HepG2 (cell line): ENCODE measurements around the gene ARHGAP22. TPM values are rescaled to one million over a fixed set of nuclear protein-coding genes. Genes with fewer than 3 reads are reported as not detected.

Source experiments
- ETV5 ChIP-seq: IDR thresholded peaks from 2 replicates; pipeline ENCODE4 v1.6.1; 2018; ENCODE audit warnings: missing biosample characterization, missing genetic modification reagents, inconsistent platforms, borderline replicate concordance
- KAT2B ChIP-seq: fragments of 150-350 bp; IDR thresholded peaks from 2 replicates; pipeline ENCODE4 v1.6.1; 2014; ENCODE audit warnings: low read depth, low read length, borderline replicate concordance
- PITX1 ChIP-seq: sonication (generic); formaldehyde crosslinking; IDR thresholded peaks from 2 replicates; pipeline ENCODE4 v1.5.1; 2020; ENCODE audit warnings: mild to moderate bottlenecking, missing genetic modification reagents
- POLR2AphosphoS5 ChIP-seq: IDR thresholded peaks from 2 replicates; pipeline ENCODE4 v1.6.1; 2012; ENCODE audit warnings: low read depth, low read length
- RFX1 ChIP-seq: fragments of 450-650 bp; IDR thresholded peaks from 2 replicates; pipeline ENCODE4 v1.6.1; 2017
- SMAD1 ChIP-seq: sonication (generic); formaldehyde crosslinking; IDR thresholded peaks from 2 replicates; pipeline ENCODE4 v1.4.0; 2020; ENCODE audit warnings: missing genetic modification reagents, low read depth, mild to moderate bottlenecking, borderline replicate concordance
- SNAI1 ChIP-seq: sonication (generic); formaldehyde crosslinking; IDR thresholded peaks from 2 replicates; pipeline ENCODE4 v1.5.0; 2020; ENCODE audit warnings: mild to moderate bottlenecking, missing genetic modification reagents, borderline replicate concordance
- SP4 ChIP-seq: sonication (generic); formaldehyde crosslinking; IDR thresholded peaks from 2 replicates; pipeline ENCODE4 v1.8.1; 2023; ENCODE audit warnings: mild to moderate bottlenecking, missing genetic modification reagents
- ZNF101 ChIP-seq: sonication (generic); formaldehyde crosslinking; IDR thresholded peaks from 2 replicates; pipeline ENCODE4 v1.4.0; 2020; ENCODE audit warnings: mild to moderate bottlenecking, low read depth, missing genetic modification reagents, borderline replicate concordance
- ZNF761 ChIP-seq: sonication (generic); formaldehyde crosslinking; conservative IDR thresholded peaks from 2 replicates; pipeline ENCODE4 v1.4.0; 2020; ENCODE audit warnings: mild to moderate bottlenecking, missing genetic modification reagents
- polyA plus RNA-seq, 8 experiments: library from polyadenylated mRNA; depleted of rRNA in 3 of 8; stranded (reverse) in 7 of 8; unstranded in 1 of 8; fragments of >200 nt; fragmentation: Illumina TruSeq in 4 of 8; extraction: Trizol in 4 of 8; gene quantifications; 2 replicates each; pipeline versions ENCODE4 v1.2.1 to v1.2.3, GENCODE V29; 2011 to 2016; ENCODE audit warnings: low read depth in 4 of 8, missing spikeins in 1 of 8, mixed read lengths in 1 of 8; ENCODE audit not compliant: insufficient read depth in 1 of 8
- total RNA-seq, 5 experiments: library from RNA; depleted of rRNA; stranded (reverse); fragments of >200 nt; fragmentation: Illumina TruSeq; extraction: Trizol; gene quantifications; 2 replicates each; pipeline ENCODE4 v1.2.3, GENCODE V29; 2016; ENCODE audit warnings: low read depth in 1 of 5
- TF ChIP-seq, protein P1 (sequence below): sonication (generic); formaldehyde crosslinking; IDR thresholded peaks from 2 replicates; pipeline ENCODE4 v1.4.0; 2020; ENCODE audit warnings: missing genetic modification reagents
- TF ChIP-seq, protein P2 (sequence below): sonication (generic); formaldehyde crosslinking; IDR thresholded peaks from 2 replicates; pipeline ENCODE4 v1.4.0; 2020; ENCODE audit warnings: missing genetic modification reagents
- TF ChIP-seq, protein P3 (sequence below): sonication (generic); formaldehyde crosslinking; IDR thresholded peaks from 2 replicates; pipeline ENCODE4 v1.4.0; 2020; ENCODE audit warnings: missing genetic modification reagents
- TF ChIP-seq, protein P4 (sequence below): sonication (generic); formaldehyde crosslinking; IDR thresholded peaks from 2 replicates; pipeline ENCODE4 v1.8.1; 2023; ENCODE audit warnings: mild to moderate bottlenecking, missing genetic modification reagents
- TF ChIP-seq, protein P5 (sequence below): sonication (generic); formaldehyde crosslinking; IDR thresholded peaks from 2 replicates; pipeline ENCODE4 v1.5.0; 2020; ENCODE audit warnings: mild to moderate bottlenecking, missing genetic modification reagents

ARHGAP22 gene
- total and polyA plus RNA-seq, 2 of the 13 experiments (the other 11 are each of a cell fraction or from before 2014, with no cell fraction given): 0.08 to 0.38 TPM

DNA sequence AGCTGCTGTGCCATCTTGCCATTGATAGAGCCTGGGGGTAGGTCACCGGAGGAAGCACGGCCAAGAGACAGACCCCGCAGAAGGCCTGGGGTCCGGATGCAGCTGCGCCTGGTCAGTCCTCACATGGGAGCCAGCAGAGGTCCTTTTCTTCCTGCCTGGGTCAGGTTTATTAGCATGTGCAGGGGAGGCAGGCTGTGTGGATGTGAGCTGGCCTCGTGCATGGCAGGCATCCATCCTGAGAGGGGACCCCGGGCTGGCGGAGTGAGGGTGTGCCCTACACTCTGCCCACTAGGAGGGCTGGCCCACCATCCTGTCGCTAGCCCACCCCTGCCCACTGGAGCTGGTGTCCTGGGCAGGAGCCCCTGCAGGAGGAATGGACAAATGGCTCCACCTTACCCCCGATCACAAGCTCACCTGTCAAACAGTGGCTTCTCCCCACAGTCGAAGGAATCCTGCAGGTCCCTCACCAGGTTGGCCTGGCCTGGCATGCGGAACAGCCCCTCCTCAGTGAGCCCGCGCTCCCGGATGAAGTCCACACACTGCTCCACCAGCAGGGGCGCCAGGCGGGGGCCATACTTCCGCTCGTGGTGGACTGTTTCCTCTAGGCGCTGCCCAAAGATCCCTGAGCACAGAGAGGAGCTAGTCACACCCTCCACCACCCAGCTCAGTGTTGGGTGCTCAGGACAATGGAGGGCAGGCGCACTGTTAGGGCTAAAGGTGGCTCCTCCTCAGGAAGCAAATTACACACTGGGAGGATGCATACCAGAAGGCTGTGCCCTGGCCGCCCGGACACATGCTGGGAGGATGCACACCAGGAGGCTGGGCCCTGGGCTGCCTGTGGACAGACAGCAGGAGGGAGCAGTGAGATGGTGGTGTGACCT, 145.4 kb downstream of the ARHGAP22 start (continued):
- no peak for TF ChIP-seq ZNF101 (CRISPR knock-in tag)
- TF ChIP-seq, protein P1, sequence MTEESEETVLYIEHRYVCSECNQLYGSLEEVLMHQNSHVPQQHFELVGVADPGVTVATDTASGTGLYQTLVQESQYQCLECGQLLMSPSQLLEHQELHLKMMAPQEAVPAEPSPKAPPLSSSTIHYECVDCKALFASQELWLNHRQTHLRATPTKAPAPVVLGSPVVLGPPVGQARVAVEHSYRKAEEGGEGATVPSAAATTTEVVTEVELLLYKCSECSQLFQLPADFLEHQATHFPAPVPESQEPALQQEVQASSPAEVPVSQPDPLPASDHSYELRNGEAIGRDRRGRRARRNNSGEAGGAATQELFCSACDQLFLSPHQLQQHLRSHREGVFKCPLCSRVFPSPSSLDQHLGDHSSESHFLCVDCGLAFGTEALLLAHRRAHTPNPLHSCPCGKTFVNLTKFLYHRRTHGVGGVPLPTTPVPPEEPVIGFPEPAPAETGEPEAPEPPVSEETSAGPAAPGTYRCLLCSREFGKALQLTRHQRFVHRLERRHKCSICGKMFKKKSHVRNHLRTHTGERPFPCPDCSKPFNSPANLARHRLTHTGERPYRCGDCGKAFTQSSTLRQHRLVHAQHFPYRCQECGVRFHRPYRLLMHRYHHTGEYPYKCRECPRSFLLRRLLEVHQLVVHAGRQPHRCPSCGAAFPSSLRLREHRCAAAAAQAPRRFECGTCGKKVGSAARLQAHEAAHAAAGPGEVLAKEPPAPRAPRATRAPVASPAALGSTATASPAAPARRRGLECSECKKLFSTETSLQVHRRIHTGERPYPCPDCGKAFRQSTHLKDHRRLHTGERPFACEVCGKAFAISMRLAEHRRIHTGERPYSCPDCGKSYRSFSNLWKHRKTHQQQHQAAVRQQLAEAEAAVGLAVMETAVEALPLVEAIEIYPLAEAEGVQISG (CRISPR knock-in tag): peak; percentile 74
- TF ChIP-seq, protein P2, sequence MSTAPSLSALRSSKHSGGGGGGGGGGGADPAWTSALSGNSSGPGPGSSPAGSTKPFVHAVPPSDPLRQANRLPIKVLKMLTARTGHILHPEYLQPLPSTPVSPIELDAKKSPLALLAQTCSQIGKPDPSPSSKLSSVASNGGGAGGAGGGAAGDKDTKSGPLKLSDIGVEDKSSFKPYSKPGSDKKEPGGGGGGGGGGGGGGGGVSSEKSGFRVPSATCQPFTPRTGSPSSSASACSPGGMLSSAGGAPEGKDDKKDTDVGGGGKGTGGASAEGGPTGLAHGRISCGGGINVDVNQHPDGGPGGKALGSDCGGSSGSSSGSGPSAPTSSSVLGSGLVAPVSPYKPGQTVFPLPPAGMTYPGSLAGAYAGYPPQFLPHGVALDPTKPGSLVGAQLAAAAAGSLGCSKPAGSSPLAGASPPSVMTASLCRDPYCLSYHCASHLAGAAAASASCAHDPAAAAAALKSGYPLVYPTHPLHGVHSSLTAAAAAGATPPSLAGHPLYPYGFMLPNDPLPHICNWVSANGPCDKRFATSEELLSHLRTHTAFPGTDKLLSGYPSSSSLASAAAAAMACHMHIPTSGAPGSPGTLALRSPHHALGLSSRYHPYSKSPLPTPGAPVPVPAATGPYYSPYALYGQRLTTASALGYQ (CRISPR knock-in tag): no peak
- no peak for TF ChIP-seq POLR2AphosphoS5
- no peak for TF ChIP-seq SP4
- no peak for TF ChIP-seq SMAD1 (CRISPR knock-in tag)
- TF ChIP-seq PITX1 (CRISPR knock-in tag): no peak
- TF ChIP-seq ETV5 (CRISPR knock-in tag): peak; percentile 65
- no peak for TF ChIP-seq KAT2B
- TF ChIP-seq SNAI1 (CRISPR knock-in tag): no peak
- TF ChIP-seq, protein P3, sequence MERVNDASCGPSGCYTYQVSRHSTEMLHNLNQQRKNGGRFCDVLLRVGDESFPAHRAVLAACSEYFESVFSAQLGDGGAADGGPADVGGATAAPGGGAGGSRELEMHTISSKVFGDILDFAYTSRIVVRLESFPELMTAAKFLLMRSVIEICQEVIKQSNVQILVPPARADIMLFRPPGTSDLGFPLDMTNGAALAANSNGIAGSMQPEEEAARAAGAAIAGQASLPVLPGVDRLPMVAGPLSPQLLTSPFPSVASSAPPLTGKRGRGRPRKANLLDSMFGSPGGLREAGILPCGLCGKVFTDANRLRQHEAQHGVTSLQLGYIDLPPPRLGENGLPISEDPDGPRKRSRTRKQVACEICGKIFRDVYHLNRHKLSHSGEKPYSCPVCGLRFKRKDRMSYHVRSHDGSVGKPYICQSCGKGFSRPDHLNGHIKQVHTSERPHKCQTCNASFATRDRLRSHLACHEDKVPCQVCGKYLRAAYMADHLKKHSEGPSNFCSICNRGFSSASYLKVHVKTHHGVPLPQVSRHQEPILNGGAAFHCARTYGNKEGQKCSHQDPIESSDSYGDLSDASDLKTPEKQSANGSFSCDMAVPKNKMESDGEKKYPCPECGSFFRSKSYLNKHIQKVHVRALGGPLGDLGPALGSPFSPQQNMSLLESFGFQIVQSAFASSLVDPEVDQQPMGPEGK (CRISPR knock-in tag): 0 out of 2 replicates have a peak, but pooled peaks have one; percentile 19
- no peak for TF ChIP-seq RFX1
- TF ChIP-seq, protein P4, sequence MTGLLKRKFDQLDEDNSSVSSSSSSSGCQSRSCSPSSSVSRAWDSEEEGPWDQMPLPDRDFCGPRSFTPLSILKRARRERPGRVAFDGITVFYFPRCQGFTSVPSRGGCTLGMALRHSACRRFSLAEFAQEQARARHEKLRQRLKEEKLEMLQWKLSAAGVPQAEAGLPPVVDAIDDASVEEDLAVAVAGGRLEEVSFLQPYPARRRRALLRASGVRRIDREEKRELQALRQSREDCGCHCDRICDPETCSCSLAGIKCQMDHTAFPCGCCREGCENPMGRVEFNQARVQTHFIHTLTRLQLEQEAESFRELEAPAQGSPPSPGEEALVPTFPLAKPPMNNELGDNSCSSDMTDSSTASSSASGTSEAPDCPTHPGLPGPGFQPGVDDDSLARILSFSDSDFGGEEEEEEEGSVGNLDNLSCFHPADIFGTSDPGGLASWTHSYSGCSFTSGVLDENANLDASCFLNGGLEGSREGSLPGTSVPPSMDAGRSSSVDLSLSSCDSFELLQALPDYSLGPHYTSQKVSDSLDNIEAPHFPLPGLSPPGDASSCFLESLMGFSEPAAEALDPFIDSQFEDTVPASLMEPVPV (CRISPR knock-in tag): no peak
- TF ChIP-seq ZNF761 (CRISPR knock-in tag): no peak
- TF ChIP-seq, protein P5, sequence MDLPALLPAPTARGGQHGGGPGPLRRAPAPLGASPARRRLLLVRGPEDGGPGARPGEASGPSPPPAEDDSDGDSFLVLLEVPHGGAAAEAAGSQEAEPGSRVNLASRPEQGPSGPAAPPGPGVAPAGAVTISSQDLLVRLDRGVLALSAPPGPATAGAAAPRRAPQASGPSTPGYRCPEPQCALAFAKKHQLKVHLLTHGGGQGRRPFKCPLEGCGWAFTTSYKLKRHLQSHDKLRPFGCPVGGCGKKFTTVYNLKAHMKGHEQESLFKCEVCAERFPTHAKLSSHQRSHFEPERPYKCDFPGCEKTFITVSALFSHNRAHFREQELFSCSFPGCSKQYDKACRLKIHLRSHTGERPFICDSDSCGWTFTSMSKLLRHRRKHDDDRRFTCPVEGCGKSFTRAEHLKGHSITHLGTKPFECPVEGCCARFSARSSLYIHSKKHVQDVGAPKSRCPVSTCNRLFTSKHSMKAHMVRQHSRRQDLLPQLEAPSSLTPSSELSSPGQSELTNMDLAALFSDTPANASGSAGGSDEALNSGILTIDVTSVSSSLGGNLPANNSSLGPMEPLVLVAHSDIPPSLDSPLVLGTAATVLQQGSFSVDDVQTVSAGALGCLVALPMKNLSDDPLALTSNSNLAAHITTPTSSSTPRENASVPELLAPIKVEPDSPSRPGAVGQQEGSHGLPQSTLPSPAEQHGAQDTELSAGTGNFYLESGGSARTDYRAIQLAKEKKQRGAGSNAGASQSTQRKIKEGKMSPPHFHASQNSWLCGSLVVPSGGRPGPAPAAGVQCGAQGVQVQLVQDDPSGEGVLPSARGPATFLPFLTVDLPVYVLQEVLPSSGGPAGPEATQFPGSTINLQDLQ: no peak
